LoVo (cell line): ENCODE data around the gene PRKAR1A.

Experiments
- DNase-seq: peaks from one replicate; pipeline ENCODE4 v3.0.0-alpha.2; 2016; ENCODE audit warnings: low spot score

The PRKAR1A gene

GRCh38 chr17:68542698-68543463 is 30.7 kb downstream of the PRKAR1A start:
- DNase-seq, result peak; percentile 2

- DNase-seq, result no peak
Measured at GRCh38 chr17:68544111-68544915, 32.1 kb downstream of the PRKAR1A start.

GRCh38 chr17:68556551-68556950 is 44.3 kb downstream of the PRKAR1A start:
- no peak for DNase-seq

- no peak for DNase-seq
Measured at GRCh38 chr17:68559316-68559715, 47.1 kb downstream of the PRKAR1A start.

- no peak for DNase-seq
Measured at GRCh38 chr17:68560966-68561720, 48.9 kb downstream of the PRKAR1A start.

- no peak for DNase-seq
Measured at GRCh38 chr17:68562736-68563135, 50.5 kb downstream of the PRKAR1A start.

- no peak for DNase-seq
Measured at GRCh38 chr17:68564415-68565111, 52.3 kb downstream of the PRKAR1A start.

- no peak for DNase-seq
Measured at GRCh38 chr17:68565661-68566441, 53.6 kb downstream of the PRKAR1A start.

GRCh38 chr17:68566442-68566738 is 54.2 kb downstream of the PRKAR1A start:
- no peak for DNase-seq

- no peak for DNase-seq
Measured at GRCh38 chr17:68567035-68567434, 54.8 kb downstream of the PRKAR1A start.

GRCh38 chr17:68567581-68567980 is 55.4 kb downstream of the PRKAR1A start:
- no peak for DNase-seq

- DNase-seq, result no peak
Measured at GRCh38 chr17:68568581-68568980, 56.4 kb downstream of the PRKAR1A start.

- DNase-seq, result no peak
Measured at GRCh38 chr17:68569346-68569745, 57.1 kb downstream of the PRKAR1A start.

GRCh38 chr17:68570526-68570925 is 58.3 kb downstream of the PRKAR1A start:
- DNase-seq, result no peak

GRCh38 chr17:68572138-68572842 is 60.1 kb downstream of the PRKAR1A start:
- no peak for DNase-seq

GRCh38 chr17:68573338-68573737 is 61.1 kb downstream of the PRKAR1A start:
- DNase-seq, result no peak

- DNase-seq, result no peak
Measured at GRCh38 chr17:68576137-68576536, 63.9 kb downstream of the PRKAR1A start.

- no peak for DNase-seq
Measured at GRCh38 chr17:68576811-68577496, 64.7 kb downstream of the PRKAR1A start.

GRCh38 chr17:68577497-68577821 is 65.2 kb downstream of the PRKAR1A start:
- no peak for DNase-seq

GRCh38 chr17:68578236-68578635 is 66.0 kb downstream of the PRKAR1A start:
- DNase-seq, result no peak
